Tibial artery (tissue), 4 donors: ENCODE data around the gene C1D.
"Not testable (repeated sequence)": the region's sequence is repeated elsewhere in the genome, so short reads cannot be mapped to it uniquely, and the experiment has no call there.

Experiments
- DNase-seq, 2 donors: peaks; one replicate each; pipeline ENCODE4 v3.0.0-alpha.2; 2019
- H3K27ac ChIP-seq, 2 donors: fragments of 200-600 bp; sonication (generic) in 1 of 2; 1 replicate in 1 of 2; 2 replicates in 1 of 2; pipeline ENCODE4 v1.5.1; 2018 to 2019; ENCODE audit warnings: mild to moderate bottlenecking in 1 of 2
- H3K27me3 ChIP-seq, 2 donors: fragments of 200-600 bp; sonication (generic) in 1 of 2; one replicate each; pipeline versions ENCODE4 v1.5.1 to v1.6.0; 2016 to 2019
- H3K36me3 ChIP-seq, 3 donors: fragments of 200-600 bp; sonication (generic) in 2 of 3; one replicate each; pipeline ENCODE4 v1.5.1; 2016 to 2019; ENCODE audit warnings: mild to moderate bottlenecking in 2 of 3
- H3K4me1 ChIP-seq, 4 donors: fragments of 200-600 bp; sonication (generic) in 2 of 4; 1 replicate in 3 of 4; 2 replicates in 1 of 4; pipeline ENCODE4 v1.5.1; 2016 to 2019
- H3K4me3 ChIP-seq, 2 donors: fragments of 200-600 bp; sonication (generic) in 1 of 2; 1 replicate in 1 of 2; 2 replicates in 1 of 2; pipeline ENCODE4 v1.5.1; 2018 to 2019; ENCODE audit warnings: mild to moderate bottlenecking in 2 of 2
- H3K9me3 ChIP-seq, 3 donors: fragments of 200-600 bp; sonication (generic) in 1 of 3; one replicate each; pipeline ENCODE4 v1.5.1; 2016 to 2019
- intact Hi-C: fragments of 100-400 bp; cut with DNase I; formaldehyde crosslinking; loops from one replicate; pipeline ENCODE4 v1.15.0; 2023; ENCODE audit warnings: low total_unique reads
- TF ChIP-seq, protein P1 (sequence below), 2 experiments: fragments of 200-600 bp in 1 of 2; fragments of 450-650 bp in 1 of 2; IDR thresholded peaks; one replicate each; pipeline ENCODE4 v1.5.1; 2017 to 2019; ENCODE audit warnings: antibody characterized with exemption in 2 of 2, mild to moderate bottlenecking in 1 of 2, moderate library complexity in 1 of 2

The C1D gene

GRCh38 chr2:68074050-68074449 is 11.2 kb upstream of the C1D start:
- no peak for DNase-seq
- Histone ChIP-seq H3K27me3 (no peaks in the 10 kb centered on the region), H3K27ac (no peak overlapping the region), H3K9me3 (no peaks in the 10 kb centered on the region), H3K4me1 (no peaks in the 10 kb centered on the region), H3K36me3 (no peaks in the 10 kb centered on the region), H3K4me3 (no peak overlapping the region)
- TF ChIP-seq, protein P1, sequence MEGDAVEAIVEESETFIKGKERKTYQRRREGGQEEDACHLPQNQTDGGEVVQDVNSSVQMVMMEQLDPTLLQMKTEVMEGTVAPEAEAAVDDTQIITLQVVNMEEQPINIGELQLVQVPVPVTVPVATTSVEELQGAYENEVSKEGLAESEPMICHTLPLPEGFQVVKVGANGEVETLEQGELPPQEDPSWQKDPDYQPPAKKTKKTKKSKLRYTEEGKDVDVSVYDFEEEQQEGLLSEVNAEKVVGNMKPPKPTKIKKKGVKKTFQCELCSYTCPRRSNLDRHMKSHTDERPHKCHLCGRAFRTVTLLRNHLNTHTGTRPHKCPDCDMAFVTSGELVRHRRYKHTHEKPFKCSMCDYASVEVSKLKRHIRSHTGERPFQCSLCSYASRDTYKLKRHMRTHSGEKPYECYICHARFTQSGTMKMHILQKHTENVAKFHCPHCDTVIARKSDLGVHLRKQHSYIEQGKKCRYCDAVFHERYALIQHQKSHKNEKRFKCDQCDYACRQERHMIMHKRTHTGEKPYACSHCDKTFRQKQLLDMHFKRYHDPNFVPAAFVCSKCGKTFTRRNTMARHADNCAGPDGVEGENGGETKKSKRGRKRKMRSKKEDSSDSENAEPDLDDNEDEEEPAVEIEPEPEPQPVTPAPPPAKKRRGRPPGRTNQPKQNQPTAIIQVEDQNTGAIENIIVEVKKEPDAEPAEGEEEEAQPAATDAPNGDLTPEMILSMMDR (IDR thresholded peaks at IDR 0.05): no peak
- intact Hi-C loops: no loop called here

DNA sequence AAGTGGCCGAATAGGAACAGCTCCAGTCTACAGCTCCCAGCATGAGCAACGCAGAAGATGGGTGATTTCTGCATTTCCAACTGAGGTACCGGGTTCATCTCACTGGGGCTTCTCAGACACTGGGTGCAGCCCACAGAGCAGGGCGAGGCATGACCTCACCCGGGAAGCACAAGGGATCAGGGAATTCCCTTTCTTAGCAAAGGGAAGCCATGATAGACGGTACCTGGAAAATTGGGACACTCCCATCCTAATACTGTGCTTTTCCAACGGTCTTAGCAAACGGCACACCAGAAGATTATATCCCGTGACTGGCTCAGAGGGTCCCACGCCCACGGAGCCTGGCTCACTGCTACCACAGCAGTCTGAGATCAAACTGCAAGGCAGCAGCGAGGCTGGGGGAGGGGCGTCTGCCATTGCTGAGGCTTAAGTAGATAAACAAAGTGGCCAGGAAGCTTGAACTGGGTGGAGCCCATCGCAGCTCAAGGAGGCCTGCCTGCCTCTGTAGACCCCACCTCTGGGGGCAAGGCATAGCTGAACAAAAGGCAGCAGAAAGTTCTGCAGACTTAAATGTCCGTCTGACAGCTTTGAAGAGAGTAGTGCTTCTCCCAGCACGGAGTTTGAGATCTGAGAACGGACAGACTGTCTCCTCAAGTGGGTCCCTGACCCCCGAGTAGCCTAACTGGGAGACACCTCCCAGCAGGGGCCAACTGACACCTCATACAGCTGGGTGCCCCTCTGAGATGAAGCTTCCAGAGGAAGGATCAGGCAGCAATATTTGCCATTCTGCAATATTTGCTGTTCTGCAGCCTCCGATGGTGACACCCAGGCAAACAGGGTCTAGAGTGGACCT is 1.2 kb upstream of the C1D start:
- intact Hi-C loops, H3K4me3 ChIP-seq, H3K27ac ChIP-seq, H3K36me3 ChIP-seq, H3K9me3 ChIP-seq, H3K27me3 ChIP-seq: not testable (repeated sequence)
- peaks cover 0 to 31% (median 18%) of the 10 kb centered on the region in 4 donors for H3K4me1 ChIP-seq
- DNase-seq: peak in 1 of 2 donors; percentile 64

GRCh38 chr2:68060652-68061051 is 2.2 kb downstream of the C1D start:
- Histone ChIP-seq H3K36me3 (no peaks in the 10 kb centered on the region), H3K27me3 (no peaks in the 10 kb centered on the region), H3K27ac (no peak overlapping the region), H3K4me1 (peaks cover 0 to 31% (median 20%) of the 10 kb centered on the region in 4 donors), H3K9me3 (no peaks in the 10 kb centered on the region), H3K4me3 (no peak overlapping the region)
- no peak for DNase-seq
- TF ChIP-seq, protein P1 (IDR thresholded peaks at IDR 0.05): no peak
- intact Hi-C loops: no loop called here

GRCh38 chr2:68059784-68060525 is 2.8 kb downstream of the C1D start:
- TF ChIP-seq, protein P1 (IDR thresholded peaks at IDR 0.05): no peak
- Histone ChIP-seq H3K27ac (no peak overlapping the region), H3K4me1 (peaks cover 0 to 31% (median 20%) of the 10 kb centered on the region in 4 donors), H3K36me3 (no peaks in the 10 kb centered on the region), H3K9me3 (no peaks in the 10 kb centered on the region), H3K27me3 (no peaks in the 10 kb centered on the region), H3K4me3 (no peak overlapping the region)
- intact Hi-C loops: no loop called here
- no peak for DNase-seq

- H3K9me3 ChIP-seq: no peaks in the 10 kb centered on the region
- no peaks in the 10 kb centered on the region for H3K27me3 ChIP-seq
- peaks cover 0 to 35% (median 22%) of the 10 kb centered on the region in 4 donors for H3K4me1 ChIP-seq
- no peak overlapping the region for H3K27ac ChIP-seq
- no peaks in the 10 kb centered on the region for H3K36me3 ChIP-seq
- intact Hi-C loops: no loop called here
- TF ChIP-seq, protein P1 (IDR thresholded peaks at IDR 0.05): no peak
- DNase-seq: no peak
- no peak overlapping the region for H3K4me3 ChIP-seq
Measured at GRCh38 chr2:68057658-68058396, 5.0 kb downstream of the C1D start.
